Occipital lobe (tissue), 2 donors: ENCODE results near the gene PLEKHA7. TPM values are rescaled to one million over a fixed set of nuclear protein-coding genes. Genes with fewer than 3 reads are reported as not detected.

ENCODE experiments used
- DNase-seq: peaks from one replicate; lab custom pipeline; 2025; lab: John Stamatoyannopoulos, UW
- total RNA-seq: library from RNA; depleted of rRNA; stranded (reverse); fragments of >200 nt; gene quantifications from one replicate; pipeline ENCODE4 v1.2.3, GENCODE V29; 2014

Gene PLEKHA7
- total RNA-seq, 1 donor from 2014 or later: 5.5 TPM

GRCh38 chr11:16843294-16843693, 170.9 kb downstream of the PLEKHA7 start:
- no peak for DNase-seq

GRCh38 chr11:16841984-16842383, 172.2 kb downstream of the PLEKHA7 start:
- no peak for DNase-seq

GRCh38 chr11:16841481-16841880, 172.7 kb downstream of the PLEKHA7 start:
- DNase-seq: no peak

- DNase-seq: no peak
Measured at GRCh38 chr11:16840951-16841350, 173.3 kb downstream of the PLEKHA7 start.

- DNase-seq: no peak
Measured at GRCh38 chr11:16839821-16840220, 174.4 kb downstream of the PLEKHA7 start.

GRCh38 chr11:16834384-16834783, 179.8 kb downstream of the PLEKHA7 start:
- no peak for DNase-seq

- DNase-seq: no peak
Measured at GRCh38 chr11:16833026-16833425, 181.2 kb downstream of the PLEKHA7 start.

- DNase-seq: no peak
Measured at GRCh38 chr11:16832193-16832539, 182.0 kb downstream of the PLEKHA7 start.

- DNase-seq: no peak
Measured at GRCh38 chr11:16831316-16832192, 182.7 kb downstream of the PLEKHA7 start.

- DNase-seq: no peak
Measured at GRCh38 chr11:16827139-16827538, 187.1 kb downstream of the PLEKHA7 start.

GRCh38 chr11:16825968-16826367, 188.2 kb downstream of the PLEKHA7 start:
- no peak for DNase-seq

GRCh38 chr11:16825101-16825500, 189.1 kb downstream of the PLEKHA7 start:
- DNase-seq: no peak

- peak; percentile 51 for DNase-seq
Measured at GRCh38 chr11:16820324-16821092, 193.7 kb downstream of the PLEKHA7 start.

- no peak for DNase-seq
Measured at GRCh38 chr11:16818284-16818683, 195.9 kb downstream of the PLEKHA7 start.

- no peak for DNase-seq
Measured at GRCh38 chr11:16817351-16817750, 196.9 kb downstream of the PLEKHA7 start.

- no peak for DNase-seq
Measured at GRCh38 chr11:16816358-16817270, 197.6 kb downstream of the PLEKHA7 start.

GRCh38 chr11:16815047-16815767, 199.0 kb downstream of the PLEKHA7 start:
- no peak for DNase-seq

- no peak for DNase-seq
Measured at GRCh38 chr11:16814410-16815046, 199.7 kb downstream of the PLEKHA7 start.

GRCh38 chr11:16813126-16813525, 201.1 kb downstream of the PLEKHA7 start:
- DNase-seq: no peak

GRCh38 chr11:16812274-16812673, 201.9 kb downstream of the PLEKHA7 start:
- DNase-seq: no peak
